Astrocyte (in vitro differentiated cells and primary cell): ENCODE measurements around the gene MBD5.

Source experiments
- EZH2 ChIP-seq: IDR thresholded peaks from 2 replicates; pipeline ENCODE4 v1.6.1; 2012; ENCODE audit warnings: mild to moderate bottlenecking, low read length, inconsistent platforms; ENCODE audit not compliant: insufficient read depth
- TF ChIP-seq, protein P1 (sequence below): IDR thresholded peaks from 2 replicates; pipeline ENCODE4 v1.5.1; 2011; ENCODE audit warnings: low read depth, mild to moderate bottlenecking, inconsistent platforms, low read length, moderate library complexity; ENCODE audit not compliant: insufficient read depth

DNA sequence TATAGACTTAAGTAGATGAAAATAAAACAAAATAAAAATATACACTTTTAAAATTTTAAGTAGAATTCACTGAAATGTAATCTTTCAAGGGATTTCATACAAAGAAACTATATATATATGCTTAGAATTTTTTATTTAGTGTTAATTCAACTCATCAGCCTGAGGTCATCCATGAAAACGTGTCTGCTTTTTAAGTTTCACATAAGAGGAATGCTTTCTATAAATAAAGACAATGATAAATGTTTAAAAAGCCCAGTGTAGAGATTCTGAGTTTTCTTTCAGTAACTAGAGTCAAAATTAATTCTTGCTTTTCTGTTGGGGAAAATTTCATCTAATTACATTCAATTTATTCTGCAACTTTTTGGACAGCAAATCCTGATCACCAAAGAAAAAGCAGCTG is 213.3 kb downstream of the MBD5 start:
- TF ChIP-seq, protein P1, sequence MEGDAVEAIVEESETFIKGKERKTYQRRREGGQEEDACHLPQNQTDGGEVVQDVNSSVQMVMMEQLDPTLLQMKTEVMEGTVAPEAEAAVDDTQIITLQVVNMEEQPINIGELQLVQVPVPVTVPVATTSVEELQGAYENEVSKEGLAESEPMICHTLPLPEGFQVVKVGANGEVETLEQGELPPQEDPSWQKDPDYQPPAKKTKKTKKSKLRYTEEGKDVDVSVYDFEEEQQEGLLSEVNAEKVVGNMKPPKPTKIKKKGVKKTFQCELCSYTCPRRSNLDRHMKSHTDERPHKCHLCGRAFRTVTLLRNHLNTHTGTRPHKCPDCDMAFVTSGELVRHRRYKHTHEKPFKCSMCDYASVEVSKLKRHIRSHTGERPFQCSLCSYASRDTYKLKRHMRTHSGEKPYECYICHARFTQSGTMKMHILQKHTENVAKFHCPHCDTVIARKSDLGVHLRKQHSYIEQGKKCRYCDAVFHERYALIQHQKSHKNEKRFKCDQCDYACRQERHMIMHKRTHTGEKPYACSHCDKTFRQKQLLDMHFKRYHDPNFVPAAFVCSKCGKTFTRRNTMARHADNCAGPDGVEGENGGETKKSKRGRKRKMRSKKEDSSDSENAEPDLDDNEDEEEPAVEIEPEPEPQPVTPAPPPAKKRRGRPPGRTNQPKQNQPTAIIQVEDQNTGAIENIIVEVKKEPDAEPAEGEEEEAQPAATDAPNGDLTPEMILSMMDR: no peak
- TF ChIP-seq EZH2: no peak
